HEK293T (cell line): ENCODE measurements around the gene CNFN.

ENCODE experiments used
- BHLHE40 ChIP-seq: fragments of 450-650 bp; IDR thresholded peaks from 2 replicates; pipeline ENCODE4 v1.6.1; 2016; ENCODE audit warnings: mild to moderate bottlenecking, moderate library complexity, borderline replicate concordance
- CTBP1 ChIP-seq: fragments of 450-650 bp; IDR thresholded peaks from 2 replicates; pipeline ENCODE4 v1.6.1; 2016; ENCODE audit warnings: borderline replicate concordance
- ELF4 ChIP-seq: fragments of 450-650 bp; IDR thresholded peaks from 2 replicates; pipeline ENCODE4 v1.6.1; 2017; ENCODE audit warnings: antibody characterized with exemption
- FOXA1 ChIP-seq: fragments of 450-650 bp; IDR thresholded peaks from 2 replicates; pipeline ENCODE4 v1.6.1; 2016; ENCODE audit warnings: mild to moderate bottlenecking
- FOXM1 ChIP-seq: fragments of 450-650 bp; IDR thresholded peaks from 2 replicates; pipeline ENCODE4 v1.6.1; 2017; ENCODE audit warnings: mild to moderate bottlenecking, borderline replicate concordance
- HDGF ChIP-seq: fragments of 450-650 bp; IDR thresholded peaks from 2 replicates; pipeline ENCODE4 v1.6.1; 2017; ENCODE audit warnings: antibody characterized with exemption, borderline replicate concordance
- LEF1 ChIP-seq: fragments of 450-650 bp; IDR thresholded peaks from 2 replicates; pipeline ENCODE4 v1.6.1; 2017; ENCODE audit warnings: mild to moderate bottlenecking, borderline replicate concordance
- NFRKB ChIP-seq: fragments of 450-650 bp; IDR thresholded peaks from 2 replicates; pipeline ENCODE4 v1.6.1; 2016; ENCODE audit warnings: mild to moderate bottlenecking, moderate library complexity
- SP1 ChIP-seq: fragments of 450-650 bp; IDR thresholded peaks from 2 replicates; pipeline ENCODE4 v1.6.1; 2017
- SUZ12 ChIP-seq: fragments of 450-650 bp; IDR thresholded peaks from 2 replicates; pipeline ENCODE4 v1.6.1; 2016; ENCODE audit warnings: mild to moderate bottlenecking
- TARDBP ChIP-seq: fragments of 450-650 bp; IDR thresholded peaks from 2 replicates; pipeline ENCODE4 v1.6.1; 2016
- TF ChIP-seq, protein P1 (sequence below): fragments of 450-650 bp; IDR thresholded peaks from 2 replicates; pipeline ENCODE4 v1.6.1; 2016

- TF ChIP-seq FOXA1 = no peak
- TF ChIP-seq SUZ12 = no peak
- TF ChIP-seq LEF1 = no peak
- no peak for TF ChIP-seq TARDBP
- TF ChIP-seq HDGF = no peak
- TF ChIP-seq ELF4 = no peak
- TF ChIP-seq BHLHE40 = no peak
- TF ChIP-seq SP1 = no peak
- TF ChIP-seq, protein P1, sequence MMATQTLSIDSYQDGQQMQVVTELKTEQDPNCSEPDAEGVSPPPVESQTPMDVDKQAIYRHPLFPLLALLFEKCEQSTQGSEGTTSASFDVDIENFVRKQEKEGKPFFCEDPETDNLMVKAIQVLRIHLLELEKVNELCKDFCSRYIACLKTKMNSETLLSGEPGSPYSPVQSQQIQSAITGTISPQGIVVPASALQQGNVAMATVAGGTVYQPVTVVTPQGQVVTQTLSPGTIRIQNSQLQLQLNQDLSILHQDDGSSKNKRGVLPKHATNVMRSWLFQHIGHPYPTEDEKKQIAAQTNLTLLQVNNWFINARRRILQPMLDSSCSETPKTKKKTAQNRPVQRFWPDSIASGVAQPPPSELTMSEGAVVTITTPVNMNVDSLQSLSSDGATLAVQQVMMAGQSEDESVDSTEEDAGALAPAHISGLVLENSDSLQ = no peak
- no peak for TF ChIP-seq FOXM1
- no peak for TF ChIP-seq NFRKB
- no peak for TF ChIP-seq CTBP1
Observed at GRCh38 chr19:42436006-42436405, 45.9 kb upstream of the CNFN start.
